HEK293 (cell line): ENCODE results near the gene SEPTIN5.

ENCODE experiments used
- CTCF ChIA-PET: fragments of 350-600 bp; formaldehyde crosslinking; extraction: SDS; loops from one replicate; lab custom pipeline; 2021; ENCODE audit warnings: antibody characterized with exemption; lab: Yijun Ruan, JAX
- POLR2A ChIA-PET: fragments of 300-600 bp; formaldehyde crosslinking; extraction: SDS; loops from one replicate; lab custom pipeline; 2020; ENCODE audit warnings: antibody characterized with exemption, inconsistent platforms; lab: Yijun Ruan, JAX
- H3K27ac ChIP-seq: fragments of 200-500 bp; sonication (Bioruptor generic); 2 replicates; pipeline ENCODE4 v1.5.1; 2014; ENCODE audit warnings: low read depth, low read length, control low read depth, inconsistent platforms; ENCODE audit errors: extremely low read depth
- H3K36me3 ChIP-seq, 2 experiments: fragments of 200-500 bp in 1 of 2; sonication (Bioruptor generic) in 1 of 2; 1 replicate in 1 of 2; 2 replicates in 1 of 2; pipeline ENCODE4 v1.5.1; 2014 to 2017; ENCODE audit warnings: inconsistent platforms in 2 of 2, low read length in 2 of 2; ENCODE audit not compliant: control insufficient read depth in 2 of 2, insufficient read depth in 1 of 2
- H3K4me1 ChIP-seq: fragments of 200-500 bp; sonication (Bioruptor generic); 2 replicates; pipeline ENCODE4 v1.5.1; 2014; ENCODE audit warnings: mild to moderate bottlenecking, low read length, inconsistent platforms; ENCODE audit not compliant: control insufficient read depth, insufficient read depth
- H3K4me3 ChIP-seq: 2 replicates; pipeline ENCODE4 v1.5.1; 2011; ENCODE audit warnings: low read depth, mild to moderate bottlenecking, control low read depth, low read length, moderate library complexity
- H3K9me3 ChIP-seq: fragments of 200-500 bp; sonication (Bioruptor generic); 2 replicates; pipeline ENCODE4 v1.5.1; 2014; ENCODE audit warnings: low read depth, low read length, inconsistent platforms; ENCODE audit not compliant: control insufficient read depth, insufficient read depth
- ATF2 ChIP-seq: fragments of 450-650 bp; formaldehyde crosslinking; IDR thresholded peaks from 2 replicates; pipeline ENCODE4 v1.5.1; 2016; ENCODE audit warnings: missing biosample characterization, missing genetic modification characterization, low read depth
- GLIS2 ChIP-seq: fragments of 450-650 bp; formaldehyde crosslinking; IDR thresholded peaks from 2 replicates; pipeline ENCODE4 v1.5.1; 2016; ENCODE audit warnings: missing biosample characterization, missing genetic modification characterization
- KLF17 ChIP-seq: fragments of 450-650 bp; formaldehyde crosslinking; IDR thresholded peaks from 2 replicates; pipeline ENCODE4 v1.5.1; 2016; ENCODE audit warnings: missing biosample characterization, missing genetic modification characterization
- REST ChIP-seq: fragments of 450-650 bp; formaldehyde crosslinking; IDR thresholded peaks from 2 replicates; pipeline ENCODE4 v1.5.1; 2016; ENCODE audit warnings: missing biosample characterization, missing genetic modification characterization
- SETDB1 ChIP-seq: IDR thresholded peaks from one replicate; pipeline ENCODE4 v1.6.1; 2017; ENCODE audit warnings: mild to moderate bottlenecking, low read length, moderate library complexity, mixed read lengths; ENCODE audit not compliant: insufficient read length
- SP3 ChIP-seq: fragments of 450-650 bp; formaldehyde crosslinking; IDR thresholded peaks from 2 replicates; pipeline ENCODE4 v1.5.1; 2016; ENCODE audit warnings: missing biosample characterization, missing genetic modification characterization
- ZNF362 ChIP-seq: fragments of 450-650 bp; formaldehyde crosslinking; IDR thresholded peaks from 2 replicates; pipeline ENCODE4 v1.5.1; 2016; ENCODE audit warnings: missing biosample characterization, missing genetic modification characterization
- ZNF398 ChIP-seq: fragments of 450-650 bp; formaldehyde crosslinking; IDR thresholded peaks from 2 replicates; pipeline ENCODE4 v1.5.1; 2017; ENCODE audit warnings: missing biosample characterization, missing genetic modification characterization
- ZNF510 ChIP-seq: fragments of 450-650 bp; formaldehyde crosslinking; IDR thresholded peaks from 2 replicates; pipeline ENCODE4 v1.5.1; 2018; ENCODE audit warnings: mild to moderate bottlenecking, missing genetic modification characterization, missing biosample characterization; ENCODE audit not compliant: insufficient replicate concordance
- ZNF530 ChIP-seq: fragments of 450-650 bp; formaldehyde crosslinking; IDR thresholded peaks from 2 replicates; pipeline ENCODE4 v1.5.1; 2016; ENCODE audit warnings: low read depth, missing biosample characterization, missing genetic modification characterization
- ZNF600 ChIP-seq: fragments of 450-650 bp; formaldehyde crosslinking; IDR thresholded peaks from 2 replicates; pipeline ENCODE4 v1.5.1; 2016; ENCODE audit warnings: missing biosample characterization, missing genetic modification characterization
- ZNF621 ChIP-seq: fragments of 450-650 bp; formaldehyde crosslinking; IDR thresholded peaks from 2 replicates; pipeline ENCODE4 v1.5.1; 2017; ENCODE audit warnings: missing biosample characterization, missing genetic modification characterization
- ZNF639 ChIP-seq: fragments of 450-650 bp; formaldehyde crosslinking; IDR thresholded peaks from 2 replicates; pipeline ENCODE4 v1.5.1; 2016; ENCODE audit warnings: missing biosample characterization, missing genetic modification characterization
- ZNF670 ChIP-seq: fragments of 450-650 bp; formaldehyde crosslinking; IDR thresholded peaks from 2 replicates; pipeline ENCODE4 v1.5.1; 2016; ENCODE audit warnings: missing biosample characterization, missing genetic modification characterization, low read depth
- ZNF677 ChIP-seq: fragments of 450-650 bp; IDR thresholded peaks from 2 replicates; pipeline ENCODE4 v1.5.0; 2018; ENCODE audit warnings: missing biosample characterization, mild to moderate bottlenecking, missing genetic modification characterization, moderate library complexity
- ZNF837 ChIP-seq: fragments of 450-650 bp; formaldehyde crosslinking; IDR thresholded peaks from 2 replicates; pipeline ENCODE4 v1.5.1; 2016; ENCODE audit warnings: missing biosample characterization, missing genetic modification characterization

Gene SEPTIN5

GRCh38 chr22:19766511-19767426 lies 52.5 kb downstream of the SEPTIN5 start:
- POLR2A ChIA-PET = no interaction called here
- TF ChIP-seq ZNF677 = no peak
- no peak for TF ChIP-seq ATF2 (tag by site-specific recombination)
- no peak for TF ChIP-seq ZNF621 (tag by site-specific recombination)
- TF ChIP-seq ZNF639 (tag by site-specific recombination) = no peak
- no peak for TF ChIP-seq GLIS2 (tag by site-specific recombination)
- no peak for TF ChIP-seq ZNF362 (tag by site-specific recombination)
- TF ChIP-seq ZNF670 (tag by site-specific recombination) = no peak
- TF ChIP-seq ZNF530 = no peak
- TF ChIP-seq SP3 (tag by site-specific recombination) = no peak
- no peak for TF ChIP-seq ZNF600 (tag by site-specific recombination)
- no peak for TF ChIP-seq ZNF398 (tag by site-specific recombination)
- no peak for TF ChIP-seq ZNF510 (tag by site-specific recombination)
- no peak for TF ChIP-seq ZNF837 (tag by site-specific recombination)
- no peak for TF ChIP-seq SETDB1
- no peak for TF ChIP-seq KLF17 (tag by site-specific recombination)
- no peak for TF ChIP-seq REST (tag by site-specific recombination)
- H3K4me3 ChIP-seq = no peak overlapping the region
- H3K9me3 ChIP-seq = no peaks in the 10 kb centered on the region
- CTCF ChIA-PET = no interaction called here
- no peak overlapping the region for H3K27ac ChIP-seq
- no peaks in the 10 kb centered on the region for H3K4me1 ChIP-seq
- peaks cover 0 to 83% of the 10 kb centered on the region in 2 experiments; a peak in 1 of 3 replicates for H3K36me3 ChIP-seq
